Measurements from ENCODE around the gene SRRM4.
"Not testable (repeated sequence)": the region's sequence is repeated elsewhere in the genome, so short reads cannot be mapped to it uniquely, and the experiment has no call there.

Gene SRRM4, protein sequence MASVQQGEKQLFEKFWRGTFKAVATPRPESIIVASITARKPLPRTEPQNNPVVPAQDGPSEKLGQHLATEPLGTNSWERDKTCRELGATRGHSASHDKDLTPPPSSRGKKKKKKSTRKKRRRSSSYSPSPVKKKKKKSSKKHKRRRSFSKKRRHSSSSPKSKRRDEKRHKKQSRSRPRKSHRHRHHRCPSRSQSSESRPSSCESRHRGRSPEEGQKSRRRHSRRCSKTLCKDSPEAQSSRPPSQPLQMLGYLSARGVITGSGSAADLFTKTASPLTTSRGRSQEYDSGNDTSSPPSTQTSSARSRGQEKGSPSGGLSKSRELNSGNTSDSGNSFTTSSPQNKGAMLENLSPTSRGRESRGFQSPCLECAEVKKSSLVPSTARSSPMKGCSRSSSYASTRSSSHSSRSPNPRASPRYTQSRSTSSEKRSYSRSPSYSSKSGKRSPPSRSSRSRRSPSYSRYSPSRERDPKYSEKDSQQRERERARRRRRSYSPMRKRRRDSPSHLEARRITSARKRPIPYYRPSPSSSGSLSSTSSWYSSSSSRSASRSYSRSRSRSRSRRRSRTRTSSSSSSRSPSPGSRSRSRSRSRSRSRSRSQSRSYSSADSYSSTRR

DNA sequence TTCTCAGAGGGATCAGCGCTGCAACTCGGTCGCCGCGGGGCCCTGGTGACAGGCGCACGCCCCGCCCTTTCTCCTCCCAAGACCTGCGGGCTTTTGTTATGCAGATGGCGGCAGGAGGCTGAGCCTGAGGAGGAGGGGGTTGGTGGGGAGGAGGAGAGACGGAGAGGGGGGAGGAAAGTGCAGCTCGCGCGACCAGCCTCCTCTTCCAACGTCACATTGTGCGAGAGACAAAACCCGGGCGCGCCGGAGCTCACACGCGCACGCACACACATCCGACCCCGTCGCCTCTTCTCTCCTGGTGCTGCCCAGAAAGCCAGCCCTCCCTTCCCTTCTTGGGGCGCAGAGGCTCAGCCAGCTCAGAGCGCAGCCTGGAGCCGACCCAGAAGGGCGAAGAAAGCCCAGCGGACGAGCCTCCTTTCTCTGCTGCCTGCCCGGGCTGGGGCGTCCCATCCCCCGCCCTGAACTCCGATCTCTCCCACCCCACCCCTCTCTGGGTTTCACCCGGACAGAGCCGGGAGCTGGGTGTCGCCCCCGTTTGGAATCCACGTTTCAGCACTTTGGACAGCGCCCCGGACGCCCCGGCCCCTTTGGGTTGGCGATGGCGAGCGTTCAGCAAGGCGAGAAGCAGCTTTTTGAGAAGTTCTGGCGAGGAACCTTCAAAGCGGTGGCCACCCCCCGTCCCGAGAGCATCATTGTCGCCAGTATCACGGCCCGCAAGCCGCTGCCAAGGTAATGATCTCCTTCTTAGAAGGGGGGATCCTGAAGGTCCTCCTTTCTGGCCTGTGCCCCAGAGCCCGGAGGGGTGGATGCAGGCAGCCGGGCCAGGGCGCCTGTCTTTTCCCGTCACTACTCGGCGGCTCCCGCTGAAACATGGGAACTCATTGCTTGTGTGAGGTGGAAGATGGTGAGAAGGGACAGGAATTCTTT, at the start of gene SRRM4:
Gene SRRM4, plus strand, starts transcription at position 257 of the 927 bp plus-strand sequence. Its CDS starts 342 bp downstream, at position 599.
- no peak for DNase-seq

DNA sequence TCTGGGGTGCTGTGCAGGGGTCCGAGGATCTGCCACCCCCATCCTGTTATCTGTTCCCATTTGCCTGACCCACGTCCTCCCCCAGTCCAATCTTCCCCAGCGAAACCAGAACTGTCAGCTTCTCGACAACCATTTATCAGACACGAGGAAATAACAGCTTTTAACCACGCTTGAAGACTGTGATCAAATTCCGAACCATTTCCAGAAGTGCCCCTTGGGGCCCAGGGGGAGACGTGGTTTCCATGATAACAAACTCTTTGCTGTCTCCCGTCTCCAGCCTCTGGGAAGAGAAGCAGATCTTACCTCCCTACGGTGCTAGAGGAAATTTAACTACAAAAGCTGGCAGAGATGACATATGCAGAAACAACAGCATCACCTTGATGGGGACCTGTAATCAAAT, 35.1 kb upstream of the SRRM4 start:
- DNase-seq = no peak

DNA sequence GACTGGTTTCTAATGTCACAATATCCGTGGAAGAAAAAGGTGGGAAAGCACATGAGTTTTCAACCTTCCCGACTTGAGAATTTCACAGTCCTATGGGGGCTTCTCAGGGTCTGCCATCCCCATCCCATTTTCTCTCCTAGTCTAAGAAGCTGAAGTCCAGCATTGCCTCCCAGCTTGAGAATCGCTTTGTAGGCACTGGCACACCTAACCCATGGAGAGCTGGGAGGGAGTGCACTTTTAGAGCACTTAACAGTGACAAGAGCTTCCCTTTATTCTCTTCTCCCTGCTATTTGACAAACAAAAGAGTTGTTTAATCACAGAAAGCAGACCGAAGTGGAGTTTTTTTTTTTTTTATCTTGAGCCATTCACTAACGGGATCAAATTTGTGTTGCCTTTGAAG, 22.8 kb upstream of the SRRM4 start:
- DNase-seq = no peak

DNA sequence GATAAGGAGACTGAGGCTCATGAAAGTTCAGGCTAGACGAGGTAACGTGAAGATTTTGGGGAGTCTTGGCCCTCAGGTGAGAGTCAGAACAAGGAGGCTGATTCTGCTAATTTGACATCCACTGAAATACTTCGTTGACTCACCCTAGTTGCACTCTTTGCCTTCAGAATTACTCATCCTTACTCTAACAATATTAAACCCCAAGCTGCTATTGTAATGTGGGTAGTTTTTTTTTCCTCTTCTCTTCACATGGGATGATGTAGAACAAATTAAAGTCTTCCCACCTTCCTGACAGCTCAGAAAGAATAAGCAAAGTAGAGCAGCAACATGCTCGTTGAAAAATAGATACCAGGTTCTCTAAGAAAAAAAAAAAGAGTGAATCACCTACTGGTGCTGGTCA, 22.0 kb upstream of the SRRM4 start:
- DNase-seq = no peak

DNA sequence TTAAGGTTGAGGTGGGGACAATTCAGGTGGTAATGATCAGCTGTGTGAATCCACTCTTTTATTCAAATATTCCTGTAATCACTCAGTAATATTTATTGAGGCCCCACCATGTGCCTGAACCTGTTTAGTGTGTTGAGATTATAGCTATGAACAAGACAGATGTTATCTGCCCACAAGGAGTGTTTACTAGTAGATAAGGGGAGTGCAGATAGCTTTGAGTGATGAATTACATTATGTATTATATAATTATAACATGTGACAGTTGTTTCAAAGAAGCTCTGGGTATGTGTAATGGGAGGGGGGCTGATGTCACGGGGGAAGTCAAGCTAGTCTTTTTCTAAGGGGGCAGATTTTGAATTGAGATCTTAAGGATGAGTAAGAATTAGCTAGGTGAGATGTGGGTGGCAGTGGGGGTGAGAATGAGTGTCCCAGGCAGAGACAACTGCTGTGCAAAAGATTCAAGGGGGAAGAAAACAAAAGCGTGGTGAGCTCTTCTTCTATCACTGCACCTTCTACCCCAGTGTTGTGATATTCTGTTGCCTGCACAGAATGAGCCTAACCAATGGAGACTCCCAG, 21.3 kb upstream of the SRRM4 start:
- no peak for DNase-seq

DNA sequence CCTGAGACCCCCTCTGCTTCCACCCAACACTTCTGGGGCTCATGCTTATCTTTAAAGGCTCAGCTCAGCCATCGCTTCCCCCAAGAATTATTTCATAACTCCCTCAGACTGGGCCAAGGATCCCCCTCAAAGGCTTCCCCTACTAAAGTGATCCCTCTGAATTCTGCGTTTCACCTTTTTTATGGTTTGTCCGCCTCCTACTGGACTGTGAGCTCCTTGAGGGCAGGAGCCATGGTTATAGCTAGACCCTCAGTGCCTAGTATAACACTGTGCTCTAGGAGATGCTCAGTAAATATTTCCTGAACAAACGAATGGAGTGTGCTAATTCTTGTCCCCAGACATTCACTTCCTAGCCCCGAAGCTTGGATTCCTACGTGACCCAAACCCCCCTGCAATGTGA, 20.5 kb upstream of the SRRM4 start:
- DNase-seq = no peak

DNA sequence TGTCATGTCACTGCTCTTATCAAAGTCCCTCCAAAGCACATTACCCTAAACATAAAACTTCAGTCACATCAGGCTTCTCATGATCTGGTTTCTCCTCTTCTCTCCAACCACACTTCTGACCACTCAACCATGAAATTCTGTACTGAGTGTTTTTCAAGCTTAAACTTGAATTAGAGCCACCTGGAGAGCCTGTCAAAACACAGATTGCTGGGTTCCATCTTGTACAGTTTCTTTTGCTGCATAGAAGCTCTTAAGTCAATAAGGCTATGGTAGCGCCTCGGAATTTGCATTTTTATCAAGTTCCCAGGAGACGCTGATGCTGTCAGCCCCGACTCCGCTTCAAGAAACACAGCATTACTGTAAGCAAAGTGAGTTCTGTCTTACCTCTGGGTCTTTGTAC, 16.4 kb upstream of the SRRM4 start:
- DNase-seq = no peak

DNA sequence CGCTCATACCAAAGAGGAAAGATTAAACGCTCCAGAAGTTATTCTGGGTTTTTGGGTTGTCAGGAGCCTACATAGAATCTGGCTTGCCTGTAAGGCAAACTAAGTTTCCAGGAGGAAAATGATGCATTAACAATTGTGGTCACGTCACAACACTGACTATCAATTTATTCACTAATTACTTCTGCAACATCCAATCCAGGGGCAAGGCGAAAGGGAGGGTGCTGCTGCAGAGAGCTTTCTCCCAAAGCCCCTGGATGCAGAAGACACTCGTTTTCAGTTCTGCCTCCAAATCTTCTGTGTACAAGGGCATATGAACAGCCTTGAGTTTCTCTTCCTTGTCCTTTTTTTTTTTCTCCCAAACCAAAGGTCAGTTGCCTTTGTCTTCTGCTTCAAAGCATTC, 10.5 kb upstream of the SRRM4 start:
- no peak for DNase-seq

DNA sequence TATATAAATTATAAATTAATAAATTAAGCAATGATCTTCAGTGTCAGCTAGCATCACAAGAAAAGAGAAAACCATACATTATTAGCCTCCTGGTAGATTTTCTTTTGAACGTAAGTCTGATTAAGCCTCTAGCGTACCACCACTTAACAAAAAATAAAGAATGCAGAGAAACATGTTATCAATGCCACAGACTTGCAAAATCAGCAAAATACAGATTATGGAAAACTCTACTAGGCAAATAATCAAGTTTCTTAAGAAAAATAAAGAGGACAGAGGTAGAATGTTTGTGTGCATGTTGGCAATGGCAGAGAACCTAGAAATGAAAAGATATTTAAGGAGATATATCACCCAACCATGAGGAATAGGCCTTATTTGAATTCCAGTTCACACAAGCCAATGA, 8.4 kb upstream of the SRRM4 start:
- no peak for DNase-seq

DNA sequence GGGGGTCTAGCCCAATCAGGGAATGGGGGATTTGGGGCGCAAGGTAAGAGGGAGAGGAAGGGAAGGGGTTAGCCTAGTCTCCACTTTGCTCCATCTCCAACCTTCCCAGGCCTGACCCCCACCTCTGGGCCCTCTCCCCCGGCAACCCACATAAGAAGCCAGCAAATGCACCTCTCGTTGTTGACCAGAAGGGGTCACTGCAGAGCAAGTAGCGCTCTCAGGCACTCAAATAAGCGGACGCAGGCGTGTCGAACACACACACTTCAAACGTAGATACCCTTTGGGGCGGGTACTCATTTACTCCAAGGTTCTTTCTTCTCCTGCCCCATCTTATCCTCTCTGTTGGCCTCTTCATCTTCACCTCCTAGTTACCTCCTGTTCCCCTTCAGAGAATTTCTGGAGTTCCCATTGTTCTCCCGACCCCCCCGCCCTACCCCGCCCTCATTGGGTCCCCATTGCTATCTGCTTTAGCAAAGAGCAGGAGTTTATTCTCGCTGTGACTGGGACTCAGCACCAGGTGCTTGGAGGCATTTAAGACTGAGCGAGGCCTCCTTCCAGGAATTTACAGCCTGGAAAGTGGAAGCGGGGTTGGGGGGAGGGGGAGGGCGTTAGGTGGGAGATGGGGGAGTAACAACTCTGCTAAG, 1.5 kb upstream of the SRRM4 start:
- no peak for DNase-seq

DNA sequence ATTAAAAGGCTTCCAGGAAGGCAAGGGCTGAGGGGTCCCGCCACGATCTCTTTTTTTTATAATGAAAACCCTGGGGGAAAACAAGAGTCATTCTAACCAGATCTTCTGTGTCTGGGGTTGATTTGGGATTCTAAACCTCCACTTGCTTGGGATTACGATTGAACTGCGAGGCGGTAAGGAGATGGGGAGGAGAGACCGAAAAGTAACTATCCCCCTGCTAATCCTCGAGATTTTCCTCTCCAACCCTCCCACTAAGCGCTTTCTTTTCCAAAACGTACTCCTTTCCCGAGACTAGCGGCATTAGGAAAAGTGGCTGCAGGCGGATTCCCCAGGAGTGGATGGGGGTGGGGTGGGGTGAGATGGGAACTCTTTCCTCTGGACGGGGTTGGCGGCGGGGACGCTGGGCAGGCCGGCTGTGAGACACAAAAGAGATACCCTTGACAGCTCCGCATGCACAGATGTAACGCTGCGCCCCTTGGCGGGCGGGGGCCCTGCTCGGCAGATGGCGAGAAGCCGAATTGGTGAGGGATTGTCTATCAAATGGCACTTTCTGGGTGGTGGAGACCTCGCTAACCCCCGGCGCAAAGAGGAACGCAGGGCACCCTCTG, 830 bp upstream of the SRRM4 start:
- DNase-seq = no peak

DNA sequence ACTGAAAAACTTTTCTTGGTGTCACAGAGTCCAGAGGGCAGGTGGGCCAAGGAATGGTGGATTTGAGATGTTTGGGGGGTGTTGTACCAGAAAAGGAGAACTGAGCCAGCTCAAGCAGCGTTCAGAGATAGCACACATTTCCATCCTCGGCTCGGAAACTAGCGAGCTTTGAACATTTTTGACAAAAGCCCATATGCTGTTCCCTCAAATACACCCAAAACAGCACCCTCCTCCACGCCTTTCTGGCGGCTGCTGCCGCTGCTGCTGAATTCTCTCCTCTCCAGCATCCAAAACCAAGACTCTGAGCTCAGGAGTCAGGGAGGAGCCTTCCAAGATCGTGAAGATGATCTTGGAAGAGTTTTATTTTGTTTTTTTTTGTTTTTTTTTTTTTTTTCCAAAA, 961 bp downstream of the SRRM4 start:
- DNase-seq = no peak

DNA sequence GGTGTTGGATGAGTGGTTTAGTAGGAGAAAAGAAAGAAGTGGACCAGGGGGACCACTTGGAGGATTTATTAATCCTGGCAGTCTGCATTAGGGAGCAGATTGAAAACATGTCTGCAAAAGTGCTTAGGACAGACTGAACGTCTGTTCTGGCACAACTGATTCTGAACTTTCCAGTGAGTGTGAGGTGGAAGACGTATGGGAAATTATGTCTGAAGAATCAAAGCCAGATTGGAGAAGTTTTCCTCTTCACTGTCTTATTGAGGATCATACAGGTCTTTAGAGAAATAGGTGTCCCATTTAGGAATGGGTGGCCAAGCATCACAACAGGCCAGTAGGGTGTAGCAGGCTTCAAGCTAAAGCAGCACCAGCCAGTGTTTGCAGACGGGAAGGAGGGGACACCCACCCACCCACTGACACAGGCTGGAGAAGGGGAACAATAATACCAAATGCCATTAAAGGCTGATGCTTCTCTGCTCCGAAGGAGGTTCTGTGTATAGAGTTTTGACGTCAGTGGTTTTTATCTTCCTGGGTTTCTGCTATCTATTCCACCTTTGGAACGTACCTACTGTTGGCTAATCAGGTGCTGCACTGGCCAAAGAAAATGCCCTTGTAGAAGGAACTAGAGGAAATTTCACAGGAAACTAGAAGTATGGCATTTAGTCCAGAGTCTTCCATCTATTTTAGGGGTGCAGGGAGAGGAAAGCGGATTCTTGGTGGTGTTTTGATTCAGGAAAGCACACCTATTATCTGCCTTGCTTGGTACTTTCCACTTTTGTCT, 1.8 kb downstream of the SRRM4 start:
- DNase-seq = no peak

DNA sequence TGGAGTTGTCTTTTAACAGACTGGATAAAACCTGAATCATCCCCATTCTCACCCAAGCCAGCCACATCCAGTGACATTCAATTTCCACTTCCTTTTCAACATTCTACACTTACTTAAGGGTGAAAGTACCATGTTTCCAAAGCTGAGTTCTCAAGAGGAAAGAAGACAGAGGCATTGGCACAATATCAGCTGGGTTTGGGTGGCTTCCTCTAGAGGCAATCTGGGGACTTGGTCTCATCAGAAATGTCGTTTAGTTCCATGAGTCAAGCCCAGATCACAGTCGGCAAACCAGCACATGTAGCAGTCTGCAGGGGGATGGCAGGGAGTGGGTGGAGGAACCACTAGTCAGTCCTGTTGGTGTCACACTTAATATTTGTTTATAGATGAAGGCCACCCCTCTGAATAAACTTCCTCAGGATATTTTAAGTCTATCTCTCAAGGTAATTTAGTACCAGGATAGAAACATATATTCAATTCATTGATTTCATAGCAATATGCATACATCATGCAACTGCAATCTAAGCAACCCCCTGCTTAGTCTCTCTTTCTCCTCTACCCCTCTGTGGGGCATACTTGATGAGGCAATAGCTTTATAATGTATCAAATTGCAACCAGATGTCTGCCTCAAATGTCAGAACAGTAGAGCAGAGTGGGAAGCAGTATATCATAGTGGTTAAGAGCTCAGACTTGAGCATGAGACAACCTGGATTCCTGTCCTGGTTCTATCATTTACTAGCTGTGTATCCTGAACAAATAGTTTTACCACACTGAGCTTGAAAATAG, 3.0 kb downstream of the SRRM4 start:
- DNase-seq = no peak

DNA sequence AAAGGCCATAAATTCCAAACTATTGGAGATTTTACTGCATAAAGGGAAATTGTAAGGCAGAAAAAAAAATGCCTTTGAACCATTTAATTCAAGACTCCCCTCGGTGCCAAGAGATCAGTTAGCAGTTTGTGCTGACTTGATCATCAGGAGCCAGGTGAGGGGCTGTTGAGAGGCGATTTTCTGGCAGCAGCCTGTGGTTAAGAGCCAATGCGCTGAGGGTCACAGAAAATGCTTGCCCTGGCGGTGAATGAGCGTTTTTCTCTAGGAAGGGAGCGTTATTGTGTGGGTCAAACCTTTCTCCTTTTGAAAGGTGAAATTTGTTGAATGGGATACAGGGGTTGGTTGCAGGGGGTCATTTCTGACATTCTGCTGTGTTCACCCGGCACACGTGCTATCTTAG, 4.7 kb downstream of the SRRM4 start:
- DNase-seq = no peak

DNA sequence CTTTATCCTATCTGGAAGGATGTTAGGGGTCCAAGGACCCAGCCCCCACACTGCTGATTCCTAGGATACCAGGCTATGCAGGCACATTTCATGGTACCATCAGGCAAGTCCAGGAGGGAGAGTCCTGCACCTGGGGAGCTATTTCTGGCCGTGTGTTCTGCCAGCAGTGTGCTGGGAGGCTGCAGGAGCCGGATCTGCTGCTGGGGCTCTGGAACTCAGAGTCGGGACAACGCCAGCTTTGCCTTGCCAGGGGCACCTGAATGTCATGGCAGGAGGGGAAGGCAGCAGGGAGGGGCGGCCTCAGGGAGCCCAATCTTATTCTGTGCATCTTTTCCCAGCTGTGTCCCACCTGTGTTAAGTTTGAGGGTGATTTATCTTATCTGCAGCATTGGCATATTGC, 17.8 kb downstream of the SRRM4 start:
- DNase-seq = no peak

DNA sequence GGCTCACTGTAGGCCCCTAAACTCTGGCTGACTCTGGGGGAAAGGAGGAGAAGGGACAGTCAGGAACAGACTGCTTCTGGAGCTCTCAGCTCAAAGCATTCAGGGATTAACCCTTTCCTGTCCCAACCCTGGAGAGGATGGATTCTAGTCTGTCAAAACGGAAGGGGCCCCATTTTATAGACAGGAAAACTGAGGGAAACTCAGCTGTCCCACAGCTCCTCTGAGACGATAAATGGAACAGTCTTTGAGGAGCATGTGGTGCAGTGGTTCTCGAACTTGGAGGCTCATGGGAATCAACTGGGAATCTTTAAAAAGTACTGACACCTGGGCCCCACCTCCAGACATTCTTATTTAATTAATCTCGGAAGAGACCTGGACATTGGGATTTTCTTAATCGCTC, 23.7 kb downstream of the SRRM4 start:
- no peak for DNase-seq

DNA sequence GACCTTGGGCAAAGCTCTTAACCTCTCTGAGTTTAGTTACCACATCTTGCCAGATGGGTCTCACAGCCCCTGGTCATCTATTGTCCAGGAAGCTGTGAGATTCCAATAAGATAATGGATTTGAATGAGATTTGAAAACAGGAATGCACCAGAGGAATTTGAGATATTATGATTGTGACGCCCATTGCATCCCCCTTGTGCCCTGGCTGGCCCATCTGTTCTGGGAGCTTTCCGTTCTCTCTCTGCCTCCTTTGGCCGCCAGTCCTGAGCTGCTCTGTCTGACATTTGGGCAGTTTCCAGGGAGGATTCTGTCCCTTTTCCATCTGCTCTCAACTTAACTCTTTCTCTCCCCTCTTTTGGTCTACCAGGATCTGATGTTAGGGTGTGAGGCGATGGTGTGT, 24.6 kb downstream of the SRRM4 start:
- DNase-seq = no peak

DNA sequence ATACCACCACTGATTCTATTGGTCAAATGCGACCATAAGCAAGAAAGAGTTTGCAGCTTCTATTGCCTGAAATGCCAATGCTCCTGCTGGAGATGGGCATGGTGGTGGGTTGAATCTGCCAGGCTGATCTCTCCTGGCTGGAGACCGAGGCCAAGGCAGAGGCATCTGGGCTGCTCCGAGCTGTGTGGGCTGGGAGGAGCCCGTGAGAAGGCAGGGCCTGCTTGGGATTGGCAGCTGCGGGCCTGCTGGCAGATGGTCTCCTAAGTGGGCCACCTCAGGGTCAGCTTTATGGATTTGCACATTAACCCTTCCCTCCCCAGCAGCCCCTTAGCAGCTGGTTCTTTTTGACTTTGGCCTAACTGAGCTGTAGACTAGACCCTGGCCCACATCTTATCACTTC, 25.4 kb downstream of the SRRM4 start:
- no peak for DNase-seq

DNA sequence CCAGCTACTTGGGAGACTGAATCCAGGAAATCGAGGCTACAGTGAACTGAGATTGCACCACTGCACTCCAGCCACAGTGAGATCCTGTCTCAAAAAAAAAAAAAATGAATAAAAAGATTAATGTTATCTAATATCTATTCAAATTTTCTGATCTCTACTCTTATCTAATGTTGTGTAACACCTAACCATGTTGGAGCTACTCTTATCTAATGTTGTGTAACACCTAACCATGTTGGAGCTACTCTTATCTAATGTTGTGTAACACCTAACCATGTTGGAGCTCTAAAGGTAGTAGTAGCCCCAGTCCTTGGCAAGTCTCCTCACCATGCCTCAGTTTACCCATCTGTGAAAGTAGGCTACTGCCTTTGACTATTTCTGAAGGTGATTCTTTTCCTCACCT, 26.9 kb downstream of the SRRM4 start:
- not testable (repeated sequence) for DNase-seq

All from NCI-H1048 (cell line).